OCI-LY3 (cell line): ENCODE measurements around the gene PLBD2.

ENCODE experiments used
- CTCF ChIP-seq: fragments of 200-600, 300-600 bp; sonication (generic); IDR thresholded peaks from 2 replicates; pipeline ENCODE4 v1.5.1; 2014; ENCODE audit warnings: antibody characterized with exemption, low read length, low read depth
- EZH2phosphoT487 ChIP-seq: fragments of 200-600 bp; shearing (Covaris generic); IDR thresholded peaks from 2 replicates; pipeline ENCODE4 v1.6.1; 2018; ENCODE audit warnings: antibody characterized with exemption, mixed run types, low read depth

- no peak for TF ChIP-seq CTCF
- no peak for TF ChIP-seq EZH2phosphoT487
These were observed 42.9 kb downstream of the PLBD2 start for GRCh38 chr12:113401066-113402000.
